ENCODE results near the gene FAM89A. TPM values are rescaled to one million over a fixed set of nuclear protein-coding genes. Genes with fewer than 3 reads are reported as not detected.

FAM89A gene
- total and polyA plus RNA-seq, 2 of the 13 experiments (the other 11 are each of a cell fraction or from before 2014, with no cell fraction given) = 0.35 to 0.44 TPM

GRCh38 chr1:230978491-230979388, 61.3 kb downstream of the FAM89A start, which contains the start of the genes ARV1 and TTC13 (continued):
- TF ChIP-seq IRF1 (CRISPR knock-in tag; IDR thresholded peaks at IDR 0.05; ENCODE audit: low read depth) (no peak), CERS6 (CRISPR knock-in tag; IDR thresholded peaks at IDR 0.05) (no peak), ZBTB7A (CRISPR knock-in tag; IDR thresholded peaks at IDR 0.05) (no peak), PATZ1 (CRISPR knock-in tag; IDR thresholded peaks at IDR 0.05) (no peak; the same call in 1 of the 2 replicates), ZNF567 (CRISPR knock-in tag; IDR thresholded peaks at IDR 0.05; ENCODE audit: borderline replicate concordance) (no peak; the same call in 1 of the 2 replicates), ZBTB37 (CRISPR knock-in tag; IDR thresholded peaks at IDR 0.05) (peak; percentile 15; the same call in 1 of the 2 replicates), PRPF4 (IDR thresholded peaks at IDR 0.05; ENCODE audit: low read depth, low read length, poor library complexity, severe bottlenecking) (no peak), MAFK (conservative IDR thresholded peaks at IDR 0.05 in 1 of 2, IDR thresholded peaks at IDR 0.05 in 1 of 2; ENCODE audit: low read length in 2 of 2) (no peak), KLF13 (CRISPR knock-in tag; IDR thresholded peaks at IDR 0.05) (no peak), ATF5 (CRISPR knock-in tag; IDR thresholded peaks at IDR 0.05; ENCODE audit: low read depth) (no peak), NR2C2 (CRISPR knock-in tag; IDR thresholded peaks at IDR 0.05; ENCODE audit: borderline replicate concordance) (peak; percentile 90), NR1H2 (CRISPR knock-in tag; IDR thresholded peaks at IDR 0.05; ENCODE audit: borderline replicate concordance, low read depth) (no peak), U2AF1 (optimal IDR thresholded peaks at IDR 0.05; ENCODE audit: low read depth, low read length) (peak; percentile 35), FOXP4 (CRISPR knock-in tag; IDR thresholded peaks at IDR 0.05) (peak; percentile 49; the same call in 1 of the 2 replicates), ZSCAN9 (CRISPR knock-in tag; IDR thresholded peaks at IDR 0.05; ENCODE audit: borderline replicate concordance) (peak; percentile 75; the same call in 1 of the 2 replicates), SIN3B (IDR thresholded peaks at IDR 0.05; ENCODE audit: low read length) (peak; percentile 22; the same call in 1 of the 2 replicates), FUBP1 (CRISPR knock-in tag; IDR thresholded peaks at IDR 0.05; ENCODE audit: borderline replicate concordance) (no peak)

Data from HepG2 (cell line).